NCI-H1694 treated with DMSO at 0.1 percent for 48 hours (cell line): Measurements from ENCODE around the gene ZNF264.
"Not testable (repeated sequence)": the region's sequence is repeated elsewhere in the genome, so short reads cannot be mapped to it uniquely, and the experiment has no call there.

Experiments used
- DNase-seq: peaks from one replicate; lab custom pipeline; 2025; lab: John Stamatoyannopoulos, UW

ZNF264 gene

GRCh38 chr19:57191141-57192076 lies at the start of gene ZNF264:
Gene ZNF264 (plus strand): TSS chr19:57191500. CDS start chr19:57191914, 414 bp downstream.
- peak; percentile 2 for DNase-seq

- DNase-seq, result no peak
Measured at GRCh38 chr19:57141699-57142098, 49.6 kb upstream of the ZNF264 start.

DNA sequence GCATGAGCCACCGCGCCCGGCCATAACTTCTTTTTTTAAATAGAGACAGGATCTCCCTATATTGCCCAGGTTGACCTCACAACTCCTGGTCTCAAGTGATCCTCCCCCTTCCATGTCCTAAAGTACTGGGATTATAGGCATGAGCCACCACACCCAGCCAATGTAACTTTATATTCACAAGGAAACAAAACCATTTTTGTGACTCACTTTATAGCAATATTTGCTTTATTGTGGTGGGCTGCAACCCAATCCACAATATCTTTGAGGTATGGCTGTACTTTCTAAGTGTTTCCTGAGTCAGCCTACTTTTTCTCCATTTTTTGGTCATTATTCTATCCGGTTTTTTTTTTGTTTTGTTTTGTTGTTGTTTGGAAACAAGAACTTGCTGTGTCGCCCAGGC lies 38.4 kb upstream of the ZNF264 start:
- DNase-seq, result no peak

- no peak for DNase-seq
Measured at GRCh38 chr19:57161985-57162539, 29.2 kb upstream of the ZNF264 start.

DNA sequence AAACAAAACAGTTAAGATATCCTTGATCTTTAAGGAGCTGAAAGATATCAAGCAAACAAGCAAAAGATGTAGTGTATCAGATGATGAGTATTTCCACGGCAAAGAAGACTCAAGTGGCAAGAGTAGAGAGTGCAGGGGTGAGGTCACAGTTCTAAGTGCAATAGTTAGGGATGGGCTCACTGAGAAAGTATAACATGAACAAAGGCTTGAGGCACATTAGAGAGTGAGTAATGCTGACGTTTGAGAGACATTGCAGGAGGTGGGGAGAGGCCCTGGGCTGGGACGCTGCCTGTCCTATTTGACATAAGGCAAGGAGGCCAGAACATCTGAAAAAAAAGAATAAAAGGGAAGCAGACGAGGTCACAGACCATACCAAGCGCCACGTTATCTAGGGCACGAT lies 25.5 kb upstream of the ZNF264 start:
- no peak for DNase-seq

GRCh38 chr19:57167385-57167784 lies 23.9 kb upstream of the ZNF264 start, which contains the start of gene DUXA:
Gene DUXA (minus strand): TSS chr19:57167485. CDS start chr19:57167443, 42 bp downstream.
- DNase-seq, result no peak

- DNase-seq, result no peak
Measured at GRCh38 chr19:57171551-57172081, 19.7 kb upstream of the ZNF264 start.

- DNase-seq, result no peak
Measured at GRCh38 chr19:57190301-57190700, 999 bp upstream of the ZNF264 start.

DNA sequence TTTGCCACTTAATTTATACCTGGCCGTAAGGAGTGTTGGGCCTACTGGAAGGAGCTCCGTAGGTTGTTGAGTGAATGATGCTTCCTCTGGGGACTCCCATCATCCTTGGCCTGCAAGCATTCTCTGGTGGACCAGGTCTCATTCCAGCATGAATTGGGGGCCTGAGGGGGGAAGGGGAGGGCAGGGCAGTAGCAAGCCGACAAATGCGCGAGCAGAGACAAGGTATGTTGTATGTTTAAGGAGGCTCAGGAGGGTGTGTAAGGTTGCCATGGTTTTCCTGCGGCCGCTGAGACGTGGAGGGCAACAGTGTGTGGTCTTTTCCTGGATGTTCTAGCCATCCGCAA lies 749 bp downstream of the ZNF264 start:
- DNase-seq, result no peak

- DNase-seq, result no peak
Measured at GRCh38 chr19:57192993-57193392, 1.7 kb downstream of the ZNF264 start.

DNA sequence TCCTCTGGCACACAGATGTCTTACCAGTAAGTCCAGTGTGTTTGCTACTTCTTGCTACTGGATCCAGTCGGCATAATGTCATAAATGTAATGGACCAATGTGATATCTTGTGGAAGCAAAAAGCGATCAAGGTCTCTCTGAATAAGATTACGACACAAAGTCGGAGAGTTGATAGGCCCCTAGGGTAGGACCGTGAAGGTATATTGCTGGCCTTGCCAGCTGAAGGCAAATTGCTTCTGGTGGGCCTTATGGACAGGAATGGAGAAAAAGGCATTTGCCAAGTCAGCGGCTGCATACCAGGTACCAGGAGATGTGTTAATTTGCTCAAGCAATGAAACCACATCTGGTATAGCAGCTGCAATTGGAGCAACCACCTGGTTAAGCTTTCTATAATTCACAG lies 6.6 kb downstream of the ZNF264 start:
- not testable (repeated sequence) for DNase-seq

DNA sequence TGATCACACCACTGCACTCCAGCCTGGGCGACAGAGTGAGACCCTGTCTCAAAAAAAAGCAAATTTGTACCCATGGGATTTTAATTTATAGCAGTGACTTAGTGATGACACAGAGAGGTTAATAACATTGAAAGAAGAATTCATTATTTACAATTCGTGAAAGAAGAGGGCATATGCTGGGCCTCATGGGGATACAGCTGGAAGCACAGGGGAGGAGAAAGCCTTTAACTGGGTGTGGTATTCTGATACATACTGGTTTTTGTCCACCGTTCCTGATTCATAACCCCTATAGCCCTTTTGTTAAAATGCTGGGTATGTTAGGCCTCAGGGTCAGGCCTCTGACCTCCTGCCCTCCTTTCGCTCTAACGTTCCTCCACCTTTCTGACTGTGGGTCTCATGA lies 10.9 kb downstream of the ZNF264 start:
- no peak for DNase-seq

GRCh38 chr19:57210381-57210780 lies 19.1 kb downstream of the ZNF264 start:
- DNase-seq, result no peak

DNA sequence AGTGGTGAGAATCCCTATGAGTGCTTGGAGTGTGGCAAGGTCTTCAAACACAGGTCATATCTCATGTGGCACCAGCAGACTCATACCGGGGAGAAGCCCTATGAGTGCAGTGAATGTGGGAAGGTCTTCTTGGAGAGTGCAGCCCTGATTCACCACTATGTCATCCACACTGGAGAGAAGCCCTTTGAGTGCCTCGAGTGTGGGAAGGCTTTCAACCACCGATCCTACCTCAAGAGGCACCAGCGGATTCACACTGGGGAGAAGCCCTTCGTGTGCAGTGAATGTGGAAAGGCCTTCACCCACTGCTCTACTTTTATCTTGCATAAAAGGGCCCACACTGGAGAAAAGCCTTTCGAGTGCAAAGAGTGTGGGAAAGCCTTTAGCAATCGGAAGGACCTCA lies 20.8 kb downstream of the ZNF264 start:
- no peak for DNase-seq

- no peak for DNase-seq
Measured at GRCh38 chr19:57227502-57227901, 36.2 kb downstream of the ZNF264 start.

DNA sequence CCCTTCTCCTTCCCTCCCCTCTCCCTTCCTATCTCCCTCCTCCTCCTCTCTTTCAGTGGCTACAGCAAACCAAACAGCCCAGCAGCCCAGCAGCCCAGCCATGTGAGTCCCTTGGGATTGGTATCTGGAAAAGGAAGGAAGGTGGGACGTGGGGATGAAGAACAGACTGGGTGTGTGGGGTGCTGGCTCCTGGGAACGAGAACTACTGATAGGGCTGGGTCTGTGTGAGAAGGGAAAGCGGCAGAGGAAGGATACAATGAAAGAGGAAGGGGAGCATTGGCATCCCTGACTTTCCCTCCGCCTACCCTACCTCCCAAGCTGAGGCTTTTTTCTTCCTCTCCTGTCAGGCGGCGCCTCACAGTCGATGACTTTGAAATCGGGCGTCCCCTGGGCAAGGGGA lies 40.4 kb downstream of the ZNF264 start:
- no peak for DNase-seq

DNA sequence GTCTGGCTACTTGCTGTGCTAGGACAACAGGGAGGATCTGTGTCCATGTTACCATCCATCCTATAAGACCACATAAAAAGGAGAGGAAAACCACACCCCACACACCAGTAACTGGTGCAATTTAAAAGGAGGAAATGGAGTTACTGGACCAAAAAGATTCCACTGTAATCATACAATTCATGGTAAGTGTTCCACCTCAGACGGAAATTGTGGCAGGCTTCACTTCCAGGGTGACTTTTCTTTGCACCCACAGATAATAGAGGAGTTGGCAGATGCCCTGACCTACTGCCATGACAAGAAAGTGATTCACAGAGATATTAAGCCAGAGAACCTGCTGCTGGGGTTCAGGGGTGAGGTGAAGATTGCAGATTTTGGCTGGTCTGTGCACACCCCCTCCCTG lies 41.9 kb downstream of the ZNF264 start:
- no peak for DNase-seq

DNA sequence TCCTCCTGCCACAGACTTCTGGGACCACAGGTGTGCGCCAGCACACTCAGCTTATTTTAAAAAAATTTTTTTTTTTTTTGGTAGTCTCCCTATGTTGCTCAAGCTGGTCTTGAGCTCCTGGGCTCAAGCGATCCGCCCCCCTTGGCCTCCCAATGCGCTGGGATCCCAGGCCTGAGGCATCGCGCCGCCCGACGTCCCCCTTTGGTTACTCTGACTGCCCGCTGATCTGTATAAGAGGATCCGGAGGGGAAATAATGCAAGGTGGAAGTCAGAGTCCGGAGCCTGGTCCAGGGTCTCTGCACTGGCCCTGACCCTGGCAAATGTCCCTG lies 48.6 kb downstream of the ZNF264 start:
- no peak for DNase-seq

DNA sequence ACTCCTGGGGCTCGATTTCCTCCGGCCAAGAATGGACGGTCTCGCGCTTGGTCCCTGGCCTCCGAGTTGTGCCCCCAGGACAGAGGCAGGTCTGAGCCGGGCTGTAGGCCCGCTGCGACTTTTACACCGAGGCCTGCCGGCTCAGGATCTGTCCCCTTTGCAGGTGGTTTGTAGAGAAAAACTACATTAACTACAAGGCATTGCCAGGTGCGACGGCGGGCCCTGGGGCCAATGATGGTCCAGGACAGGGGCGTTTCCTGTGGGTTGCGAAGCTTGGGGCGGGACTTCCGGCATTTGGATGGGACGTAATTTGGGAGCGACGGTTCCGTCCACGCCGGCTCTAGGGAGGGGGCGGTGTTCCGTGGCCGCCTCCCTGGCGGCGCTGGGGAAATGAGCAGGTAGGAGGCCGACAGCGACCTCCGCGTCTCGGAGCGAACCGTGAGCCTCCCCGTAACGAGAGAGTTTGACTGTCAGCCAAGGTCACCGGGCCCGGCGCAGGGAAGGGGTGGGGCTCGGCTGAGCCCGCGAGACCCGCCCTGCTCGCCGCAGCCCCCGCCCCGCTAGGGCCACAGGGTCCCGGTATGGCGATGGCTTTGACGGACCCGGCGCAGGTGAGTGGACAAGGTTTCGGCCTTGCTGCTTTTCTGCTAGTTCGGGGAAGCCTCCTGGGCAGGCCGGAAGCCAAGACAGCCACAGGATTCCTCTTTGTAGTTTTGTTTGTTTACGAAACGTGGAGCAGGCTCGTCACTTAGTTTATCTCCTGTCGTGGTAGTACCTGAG lies 49.2 kb downstream of the ZNF264 start, which contains the start of gene ZNF805:
Gene ZNF805 (plus strand): TSS at position 322 of the 780 bp plus-strand sequence. CDS start 260 bp downstream, at position 582.
- DNase-seq, result peak; percentile 80

- no peak for DNase-seq
Measured at GRCh38 chr19:57241176-57241575, 49.9 kb downstream of the ZNF264 start.

DNA sequence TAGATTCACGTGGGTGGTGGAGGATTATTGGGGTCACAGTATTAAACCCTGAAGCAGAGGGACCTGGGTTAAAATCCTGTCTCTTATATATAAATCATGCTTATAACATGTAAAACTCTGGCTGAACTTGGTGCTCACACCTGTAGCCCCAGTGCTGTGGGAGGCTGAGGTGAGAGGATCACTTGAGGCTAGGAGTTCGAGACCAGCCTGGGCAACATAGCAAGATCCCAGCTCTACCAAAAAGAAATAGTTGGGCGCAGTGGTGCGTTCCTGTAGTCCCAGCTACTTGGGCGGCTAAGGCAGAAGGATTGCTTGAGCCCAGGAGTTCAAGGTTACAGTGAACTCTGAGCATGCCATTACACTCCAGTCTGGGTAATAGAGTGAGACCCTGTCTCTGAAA lies 51.5 kb downstream of the ZNF264 start:
- no peak for DNase-seq

- no peak for DNase-seq
Measured at GRCh38 chr19:57244513-57244912, 53.2 kb downstream of the ZNF264 start.
